IPS-18c (cell line): ENCODE results near the gene OLFM4.

ENCODE experiments used
- H3K4me3 ChIP-seq: 2 replicates; pipeline ENCODE4 v1.7.0; 2013; ENCODE audit warnings: low read depth, mild to moderate bottlenecking, low read length, moderate library complexity; ENCODE audit not compliant: insufficient read depth
- H3K9me3 ChIP-seq: one replicate; pipeline ENCODE4 v1.6.1; 2013; ENCODE audit warnings: mild to moderate bottlenecking, low read length, moderate library complexity; ENCODE audit not compliant: control insufficient read depth, insufficient read depth

Gene OLFM4

DNA sequence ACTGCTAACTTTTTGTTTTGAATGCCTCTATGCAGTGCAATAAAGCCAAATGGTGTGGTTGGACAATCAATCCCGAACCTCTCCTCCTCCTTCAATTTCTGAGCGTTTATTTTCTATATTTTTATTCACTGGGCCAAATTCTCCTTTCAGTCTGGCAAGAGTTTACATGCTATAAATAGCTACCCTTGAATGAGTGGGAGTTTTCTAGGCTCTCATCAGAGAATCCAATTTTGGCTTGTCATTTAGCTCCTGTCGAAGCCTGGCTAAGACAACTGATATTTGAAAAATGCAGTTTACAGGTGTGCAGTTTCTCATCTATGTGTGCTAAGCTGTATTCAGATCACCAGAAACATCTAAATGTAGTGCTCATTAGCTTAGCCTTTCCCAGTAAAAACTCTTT, 61.8 kb downstream of the OLFM4 start:
- no peak overlapping the region for H3K4me3 ChIP-seq
- no peaks in the 10 kb centered on the region for H3K9me3 ChIP-seq

DNA sequence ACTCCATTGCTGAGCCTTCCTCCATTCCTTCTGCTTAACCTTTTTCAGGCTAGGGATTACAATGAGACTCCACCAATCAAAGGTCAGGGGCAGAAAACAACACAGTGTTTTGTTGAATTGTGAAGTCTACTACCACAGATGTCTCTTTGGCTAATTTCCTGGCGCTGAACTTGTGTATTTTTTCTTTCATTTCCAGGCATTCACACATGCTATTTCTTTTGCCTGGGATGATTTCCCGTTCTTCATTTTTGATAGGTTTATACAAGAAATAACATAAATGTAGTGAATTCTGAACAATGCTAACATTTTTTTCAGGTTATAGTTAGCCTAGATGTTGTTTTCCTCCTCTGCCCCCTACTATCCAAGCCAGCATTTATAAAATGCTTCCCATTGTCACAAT, 64.3 kb downstream of the OLFM4 start:
- H3K4me3 ChIP-seq, result no peak overlapping the region
- no peaks in the 10 kb centered on the region for H3K9me3 ChIP-seq

DNA sequence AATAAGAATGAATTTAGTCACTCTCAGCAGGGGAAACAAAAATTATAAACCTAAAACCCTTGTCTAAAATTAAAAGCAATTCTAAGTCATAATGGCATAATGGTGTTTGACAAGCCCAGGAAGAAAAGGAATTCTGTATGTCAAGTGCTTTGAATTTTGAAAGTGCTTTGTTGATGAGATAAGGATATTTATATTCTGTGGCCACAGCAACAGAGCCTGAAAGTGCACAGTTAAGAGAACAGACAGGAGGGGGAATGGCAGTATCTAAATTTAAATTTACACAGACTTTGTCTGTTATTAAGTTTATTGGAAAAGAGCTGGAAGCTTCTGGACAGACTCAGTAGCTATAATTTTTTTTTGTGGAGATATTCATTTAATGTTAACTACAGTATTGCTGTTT, 69.8 kb downstream of the OLFM4 start:
- no peaks in the 10 kb centered on the region for H3K9me3 ChIP-seq
- no peak overlapping the region for H3K4me3 ChIP-seq

DNA sequence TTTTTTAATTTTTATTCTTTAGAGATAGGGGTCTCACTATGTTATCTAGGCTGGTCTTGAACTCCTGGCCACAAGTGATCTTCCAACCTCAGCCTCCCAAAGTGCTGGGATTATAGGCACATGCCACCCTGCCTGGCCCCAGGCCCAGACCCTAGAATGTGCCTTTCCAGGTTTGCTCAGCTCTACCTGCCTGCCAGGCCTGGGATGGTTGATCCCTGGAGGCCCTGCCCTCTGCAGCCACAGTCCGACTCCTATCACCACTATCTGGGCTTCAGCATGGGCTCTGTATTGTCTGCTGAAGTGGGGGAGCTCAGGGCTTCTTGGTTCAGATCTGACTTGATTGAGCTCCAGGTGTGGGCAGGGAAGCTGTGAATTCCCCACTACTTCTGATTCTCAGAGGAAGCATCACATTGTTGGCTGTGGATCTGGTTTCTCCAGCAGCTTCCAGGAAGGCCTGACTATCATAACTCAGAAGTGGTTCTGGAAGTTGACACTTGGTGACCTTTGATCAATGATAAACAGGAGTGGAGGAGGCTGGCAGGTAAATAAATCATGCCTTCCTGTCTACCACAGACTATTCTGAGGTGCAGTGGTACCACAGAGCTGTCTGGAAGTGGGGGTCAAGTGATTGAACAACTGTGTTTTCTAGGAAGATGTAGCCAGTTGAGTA, 71.9 kb downstream of the OLFM4 start:
- Histone ChIP-seq H3K9me3 (no peaks in the 10 kb centered on the region), H3K4me3 (no peak overlapping the region)
